Central memory CD4-positive, alpha-beta T cell (primary cell): ENCODE data around the gene ACOD1.
A peak's percentile ranks its signal among the peaks of the same experiment; 100 is the strongest.
"Not testable (repeated sequence)": the region's sequence is repeated elsewhere in the genome, so short reads cannot be mapped to it uniquely, and the experiment has no call there.

Source experiments
- DNase-seq: peaks from one replicate; pipeline ENCODE4 v3.0.0; 2022

The ACOD1 gene

GRCh38 chr13:76954538-76954937, 6.2 kb downstream of the ACOD1 start:
- no peak for DNase-seq

GRCh38 chr13:76955193-76955592, 6.9 kb downstream of the ACOD1 start:
- DNase-seq, result no peak

GRCh38 chr13:76955661-76956060, 7.3 kb downstream of the ACOD1 start:
- no peak for DNase-seq

DNA sequence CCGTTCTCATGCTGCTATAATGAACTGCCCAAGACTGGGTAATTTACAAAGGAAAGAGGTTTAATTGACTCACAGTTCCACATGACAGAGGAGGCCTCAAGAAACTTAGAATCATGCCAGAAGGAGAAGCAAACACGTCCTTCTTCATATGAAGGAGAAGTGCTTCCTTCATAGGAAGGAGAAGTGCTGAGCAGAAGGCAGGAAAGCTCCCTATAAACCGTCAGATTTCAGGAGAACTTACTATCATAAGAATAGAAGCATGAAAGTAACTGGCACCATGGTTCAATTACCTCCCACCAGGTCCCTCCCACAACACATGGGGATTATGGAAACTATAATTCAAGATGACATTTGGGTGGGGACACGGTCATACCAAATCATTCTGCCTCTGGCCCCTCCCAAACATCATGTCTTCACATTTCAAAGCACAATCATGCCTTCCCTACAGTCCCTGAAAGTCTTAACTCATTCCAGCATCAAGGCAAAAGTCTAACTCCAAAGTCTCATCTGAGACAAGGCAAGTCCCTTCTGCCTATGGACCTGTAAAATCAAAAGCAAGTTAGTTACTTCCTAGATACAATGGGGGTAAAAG, 10.6 kb downstream of the ACOD1 start:
- no peak for DNase-seq

DNA sequence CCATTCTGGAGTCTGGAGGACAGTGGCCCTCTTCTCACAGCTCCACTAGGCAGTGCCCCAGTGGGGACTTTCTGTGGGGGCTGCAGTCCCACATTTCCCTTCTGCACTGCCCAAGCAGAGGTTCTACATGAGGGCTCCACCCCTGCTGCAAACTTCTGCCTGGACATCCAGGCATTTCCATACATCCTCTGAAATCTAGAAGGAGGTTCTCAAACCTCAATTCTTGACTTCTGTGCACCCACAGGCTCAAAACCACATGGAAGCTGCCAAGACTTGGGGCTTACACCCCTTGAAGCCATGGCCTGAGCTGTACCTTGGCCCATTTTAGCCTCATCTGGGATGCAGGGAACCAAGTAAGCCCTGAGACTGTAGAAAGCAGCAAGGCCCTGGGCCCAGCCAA, 11.4 kb downstream of the ACOD1 start:
- not testable (repeated sequence) for DNase-seq

DNA sequence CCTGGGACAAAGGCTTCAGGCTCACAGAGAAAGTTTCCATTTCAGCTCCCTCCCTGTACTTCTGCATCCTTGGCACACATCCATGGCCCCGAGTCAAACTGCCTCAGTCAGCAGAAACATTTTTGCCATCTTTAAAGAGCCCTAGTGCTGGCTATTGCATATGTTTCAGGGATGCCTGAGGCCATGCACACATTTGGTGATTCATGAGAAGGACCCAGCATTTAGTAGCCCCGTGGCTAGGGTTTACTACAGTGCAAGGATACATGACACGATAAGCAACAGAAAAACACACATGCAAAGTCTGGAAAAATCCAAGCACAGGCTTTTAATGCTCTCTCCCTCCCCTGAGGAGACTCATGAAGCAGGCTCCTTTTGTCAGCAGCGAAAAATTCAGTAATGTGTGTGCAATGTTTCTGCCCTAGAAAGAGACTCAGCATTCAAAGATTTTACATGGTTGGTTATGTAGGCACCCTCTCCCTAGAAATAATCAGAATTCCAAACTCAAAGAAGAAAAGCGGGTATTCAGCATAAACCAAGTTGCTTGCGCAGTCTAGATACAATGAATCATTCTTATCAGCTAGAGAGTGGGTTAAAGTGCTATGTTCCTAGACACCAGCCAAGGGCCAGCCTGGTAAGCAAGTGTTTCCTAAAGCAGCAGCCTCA, 17.6 kb downstream of the ACOD1 start:
- no peak for DNase-seq

- DNase-seq, result no peak
Measured at GRCh38 chr13:76967031-76967430, 18.7 kb downstream of the ACOD1 start.

GRCh38 chr13:76968041-76968440, 19.7 kb downstream of the ACOD1 start:
- DNase-seq, result no peak

- DNase-seq, result no peak
Measured at GRCh38 chr13:76969488-76970365, 21.4 kb downstream of the ACOD1 start.

DNA sequence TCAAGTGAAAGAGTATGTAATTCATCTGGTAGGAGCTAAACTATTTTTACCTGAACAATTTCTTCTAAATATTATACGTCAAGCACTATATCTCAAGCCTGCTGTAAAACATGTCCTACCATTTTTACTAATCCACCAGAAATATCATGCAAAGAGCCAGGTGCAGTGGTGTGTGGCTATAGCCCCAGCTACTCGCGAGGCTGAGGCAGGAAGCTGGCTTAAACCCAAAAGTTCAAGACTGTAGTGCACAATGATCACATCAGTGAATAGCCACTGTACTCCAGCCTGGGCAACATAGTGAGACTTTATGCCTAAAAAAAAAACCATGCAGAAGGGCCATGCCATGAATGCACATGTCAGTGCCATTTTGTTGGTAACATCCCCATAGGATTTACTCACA, 22.9 kb downstream of the ACOD1 start:
- no peak for DNase-seq

GRCh38 chr13:76971851-76972829, 23.8 kb downstream of the ACOD1 start:
- no peak for DNase-seq

GRCh38 chr13:76973920-76974617, 25.8 kb downstream of the ACOD1 start:
- DNase-seq, result no peak

DNA sequence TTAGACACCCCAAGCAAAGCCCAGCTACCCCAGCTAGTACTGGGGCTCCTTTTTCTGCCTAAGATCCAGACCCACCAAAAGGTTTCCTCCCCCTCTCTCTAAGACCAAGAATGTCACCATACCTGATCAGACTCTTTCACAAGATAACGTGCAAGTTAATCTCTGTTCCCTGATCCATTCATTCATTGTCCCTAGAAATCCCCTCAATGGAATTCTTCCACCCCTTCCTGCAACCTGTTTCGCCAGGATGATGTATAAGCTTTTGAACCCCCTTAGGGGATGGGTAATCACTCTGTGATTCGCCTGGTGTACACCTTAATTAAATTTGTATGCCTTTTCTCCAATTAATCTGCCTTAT, 26.3 kb downstream of the ACOD1 start:
- no peak for DNase-seq

DNA sequence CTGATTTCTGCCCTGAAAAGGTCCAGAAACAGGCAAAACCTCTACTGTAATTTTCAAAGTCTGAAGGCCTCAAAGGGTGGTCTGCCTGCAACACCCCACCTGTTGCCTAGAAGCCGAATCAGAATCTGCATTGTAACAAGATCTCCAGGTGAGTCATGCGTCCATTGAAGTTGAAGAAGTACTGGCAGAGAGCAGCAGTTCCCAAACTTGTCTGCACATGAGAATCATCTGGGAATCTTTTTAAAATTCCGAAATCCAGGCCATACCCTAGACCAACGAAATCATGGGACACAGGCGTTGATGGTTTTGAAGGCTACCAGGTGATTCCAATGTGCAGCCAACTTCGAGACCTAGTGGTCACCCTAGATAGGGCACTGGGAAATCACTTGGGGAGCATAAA, 27.6 kb downstream of the ACOD1 start:
- DNase-seq, result no peak

GRCh38 chr13:76976490-76976889, 28.2 kb downstream of the ACOD1 start:
- peak; percentile 35 for DNase-seq

GRCh38 chr13:76976929-76977328, 28.6 kb downstream of the ACOD1 start:
- DNase-seq, result no peak

GRCh38 chr13:76980075-76980718, 31.9 kb downstream of the ACOD1 start:
- DNase-seq, result peak; percentile 72

DNA sequence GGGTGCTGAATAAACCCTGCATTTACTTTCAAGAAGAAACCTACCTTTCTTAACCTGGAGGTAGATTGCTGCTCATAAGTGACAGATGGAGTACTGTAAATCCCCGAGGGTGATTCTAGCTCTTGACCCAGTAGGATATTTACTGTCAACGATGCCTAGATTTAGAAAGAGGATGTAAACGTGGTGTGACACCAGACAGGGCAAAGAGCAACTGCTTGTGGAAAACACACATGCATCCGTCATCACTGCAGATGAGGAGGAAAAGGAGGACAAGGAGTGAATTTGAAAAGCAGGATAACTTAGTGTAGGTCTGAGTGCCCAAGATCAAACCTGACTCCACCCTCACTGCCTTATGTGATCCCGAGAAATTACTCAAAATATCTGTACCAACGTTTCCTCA, 33.8 kb downstream of the ACOD1 start:
- no peak for DNase-seq

DNA sequence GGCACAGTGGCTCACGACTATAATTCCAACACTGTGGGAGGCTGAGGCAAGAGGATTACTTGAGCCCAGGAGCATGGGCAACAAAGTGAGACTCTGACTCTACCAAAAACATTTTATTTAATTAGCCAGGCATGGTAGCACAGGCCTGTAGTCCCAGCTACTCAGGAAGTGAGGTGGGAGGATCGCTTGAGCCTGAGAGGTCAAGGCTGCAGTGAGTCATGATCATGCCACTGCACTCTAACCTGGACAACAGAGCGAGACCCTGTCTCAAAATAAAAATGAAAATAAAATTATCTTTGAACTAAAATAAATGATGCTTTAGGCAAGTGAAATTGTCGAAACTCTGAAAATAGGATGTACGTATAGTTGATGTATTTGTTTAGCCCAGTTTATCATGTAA, 35.4 kb downstream of the ACOD1 start:
- no peak for DNase-seq

DNA sequence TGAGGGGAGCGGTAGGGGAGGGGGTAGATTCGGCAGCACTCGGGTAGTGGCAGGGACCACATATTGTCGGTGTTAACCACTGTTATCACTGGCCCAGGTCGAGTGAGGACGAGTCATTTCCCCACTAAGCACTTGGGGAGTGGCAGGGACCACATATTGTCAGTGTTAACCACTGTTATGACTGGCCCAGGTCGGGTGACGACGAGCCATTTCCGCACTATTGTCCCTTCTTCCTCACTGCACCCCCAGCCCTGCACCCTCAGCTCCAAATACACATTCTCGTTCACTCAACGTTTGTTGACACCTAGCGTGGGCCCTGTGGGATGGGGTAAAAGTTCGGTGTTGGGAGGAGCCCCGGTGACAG, 43.1 kb downstream of the ACOD1 start:
- DNase-seq, result peak; percentile 87

DNA sequence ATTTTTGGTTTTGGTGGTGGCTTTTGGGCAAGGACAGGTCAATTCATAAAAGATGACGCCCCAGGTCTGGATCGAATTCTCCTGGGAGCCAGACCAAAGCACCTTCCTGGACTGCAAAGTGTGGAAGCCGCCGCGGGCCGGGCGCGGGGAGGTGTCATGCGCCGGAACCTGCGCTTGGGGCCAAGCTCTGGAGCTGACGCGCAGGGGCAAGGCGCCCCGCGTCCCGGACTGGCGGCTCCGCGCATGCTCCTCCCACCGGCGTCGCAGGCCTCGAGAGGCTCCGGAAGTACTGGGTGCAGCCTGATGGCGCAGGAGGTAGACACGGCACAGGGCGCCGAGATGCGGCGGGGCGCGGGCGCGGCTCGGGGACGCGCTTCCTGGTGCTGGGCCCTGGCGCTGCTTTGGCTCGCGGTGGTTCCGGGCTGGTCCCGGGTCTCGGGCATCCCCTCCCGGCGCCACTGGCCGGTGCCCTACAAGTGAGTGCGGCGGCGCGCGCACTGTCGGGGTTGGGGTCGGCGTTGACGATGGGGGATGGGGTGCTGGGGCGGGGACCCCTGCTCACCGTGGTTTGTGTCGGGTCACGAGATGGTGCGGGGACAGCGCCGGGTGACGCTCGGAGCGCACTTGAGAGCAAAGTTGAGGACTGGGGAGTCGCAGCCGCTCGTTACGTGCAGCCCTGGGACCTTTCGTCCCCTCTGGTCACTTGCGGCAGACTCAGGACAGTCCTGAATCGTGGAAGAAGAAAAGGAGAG, 43.7 kb downstream of the ACOD1 start, which contains the start of gene CLN5:
CLN5 (plus strand) TSS at position 286 of the 752 bp plus-strand sequence; CDS start at position 304, 18 bp downstream.
- peak; percentile 98 for DNase-seq
